ENCODE results near the gene GOLGA6L10. TPM values are rescaled to one million over a fixed set of nuclear protein-coding genes. Genes with fewer than 3 reads are reported as not detected.
"Not testable (repeated sequence)": the region's sequence is repeated elsewhere in the genome, so short reads cannot be mapped to it uniquely, and the experiment has no call there.

GOLGA6L10 gene
- total RNA-seq, 1 donor from 2014 or later = 0.30 TPM

DNA sequence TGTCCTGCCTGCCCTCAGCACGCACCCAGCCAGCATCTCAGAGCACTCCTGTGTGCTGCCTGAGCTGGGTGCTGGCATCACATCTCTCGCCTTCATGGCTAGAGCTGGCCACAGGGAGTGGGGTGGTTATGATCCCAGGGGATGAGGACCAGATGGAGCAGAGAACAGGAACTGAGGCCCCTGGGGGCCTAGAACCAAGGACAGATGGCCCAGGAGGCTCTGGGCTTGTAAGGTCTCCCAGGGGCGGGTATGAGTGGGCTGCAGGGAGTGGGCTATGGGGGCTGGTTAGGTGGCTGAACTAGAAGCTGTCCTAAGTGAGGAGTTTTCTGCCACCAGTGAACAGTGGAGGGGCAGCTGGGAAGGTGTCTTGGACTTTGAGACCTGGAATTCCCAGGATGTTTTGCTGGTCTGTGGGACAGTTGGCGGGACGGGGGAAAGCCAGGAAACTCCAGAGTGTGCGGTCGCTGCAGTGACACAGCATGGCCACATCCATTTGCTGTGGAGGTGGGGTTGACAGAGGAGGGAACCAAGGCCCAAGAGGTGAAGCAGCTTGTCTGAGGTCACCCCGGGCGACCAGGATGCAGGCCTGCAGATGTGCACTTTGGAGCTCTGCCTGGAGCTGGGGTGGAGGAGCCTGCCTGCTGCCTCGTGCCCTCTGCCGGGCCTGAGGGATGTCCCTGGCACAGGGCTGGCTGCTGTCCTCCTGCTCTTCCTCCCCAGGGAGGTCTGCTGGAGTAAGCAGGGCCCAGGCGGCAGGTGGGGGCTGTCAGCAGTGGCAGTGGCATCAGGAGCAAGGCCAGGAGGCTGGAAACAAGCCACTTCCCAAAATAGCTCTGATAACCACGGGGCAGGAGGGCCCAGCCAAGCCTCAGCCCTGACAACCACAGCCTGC lies 16.3 kb downstream of the GOLGA6L10 start:
- not testable (repeated sequence) for DNase-seq (ENCODE audit: low read depth); H3K36me3 ChIP-seq (ENCODE audit: insufficient read depth, low read length); H3K4me1 ChIP-seq (ENCODE audit: insufficient read depth, low read length); H2AFZ ChIP-seq (ENCODE audit: low read depth, low read length); H3K4me3 ChIP-seq (ENCODE audit: insufficient read depth, low read depth, low read length); H3K9me3 ChIP-seq (ENCODE audit: insufficient read depth, low read depth, low read length); H3K9me3 Mint-ChIP-seq (ENCODE audit: unreplicated experiment); H3K79me2 ChIP-seq (ENCODE audit: insufficient read depth, low read length); H3K27me3 ChIP-seq (ENCODE audit: insufficient read depth, low read length); H3K4me3 Mint-ChIP-seq (ENCODE audit: unreplicated experiment); H3K4me2 ChIP-seq (ENCODE audit: low read length); H4K20me1 ChIP-seq (ENCODE audit: insufficient read depth, low read length); FAIRE-seq; H3K36me3 Mint-ChIP-seq (ENCODE audit: low read depth, unreplicated experiment); H3K9ac ChIP-seq (ENCODE audit: low read length); H3K4me1 Mint-ChIP-seq (ENCODE audit: low read depth, unreplicated experiment); H3K27ac Mint-ChIP-seq (ENCODE audit: unreplicated experiment); H3K27me3 Mint-ChIP-seq (ENCODE audit: low read depth, unreplicated experiment); H3K27ac ChIP-seq (ENCODE audit: low read depth, low read length)

GRCh38 chr15:82331576-82332304 lies 17.5 kb downstream of the GOLGA6L10 start:
- H3K27ac ChIP-seq (ENCODE audit: low read depth, low read length); H3K9ac ChIP-seq (ENCODE audit: low read length); H3K27ac Mint-ChIP-seq (ENCODE audit: unreplicated experiment); H3K4me2 ChIP-seq (ENCODE audit: low read length); H4K20me1 ChIP-seq (ENCODE audit: insufficient read depth, low read length); H3K4me1 ChIP-seq (ENCODE audit: insufficient read depth, low read length); H3K4me3 ChIP-seq (ENCODE audit: insufficient read depth, low read depth, low read length); H3K4me3 Mint-ChIP-seq (ENCODE audit: unreplicated experiment); H3K79me2 ChIP-seq (ENCODE audit: insufficient read depth, low read length); H3K9me3 Mint-ChIP-seq (ENCODE audit: unreplicated experiment); H3K27me3 ChIP-seq (ENCODE audit: insufficient read depth, low read length); H2AFZ ChIP-seq (ENCODE audit: low read depth, low read length); H3K36me3 ChIP-seq (ENCODE audit: insufficient read depth, low read length); DNase-seq (ENCODE audit: low read depth); FAIRE-seq; H3K36me3 Mint-ChIP-seq (ENCODE audit: low read depth, unreplicated experiment); H3K27me3 Mint-ChIP-seq (ENCODE audit: low read depth, unreplicated experiment); H3K4me1 Mint-ChIP-seq (ENCODE audit: low read depth, unreplicated experiment); H3K9me3 ChIP-seq (ENCODE audit: insufficient read depth, low read depth, low read length): not testable (repeated sequence)

DNA sequence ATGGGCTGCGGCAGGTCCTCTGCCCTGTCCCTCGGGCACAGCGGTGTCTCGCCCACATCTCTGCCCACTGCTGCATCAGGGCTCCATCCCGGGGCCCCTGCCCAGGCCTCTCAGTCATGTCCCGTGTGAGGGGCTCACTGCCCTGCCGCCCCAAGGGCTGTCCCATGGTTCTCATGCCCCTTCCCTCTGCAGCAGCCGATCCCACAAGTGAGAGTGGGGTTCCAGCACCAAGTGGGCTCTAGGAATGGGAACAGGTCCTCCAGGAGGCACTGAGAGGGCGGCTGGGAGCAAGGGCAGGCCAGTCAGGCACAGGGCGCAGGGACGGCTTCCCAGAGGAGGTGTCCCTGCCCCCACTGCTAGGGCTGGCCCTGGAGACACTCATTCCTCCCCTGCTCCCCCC lies 18.4 kb downstream of the GOLGA6L10 start:
- not testable (repeated sequence) for H3K27ac Mint-ChIP-seq (ENCODE audit: unreplicated experiment); H4K20me1 ChIP-seq (ENCODE audit: insufficient read depth, low read length); H3K27me3 Mint-ChIP-seq (ENCODE audit: low read depth, unreplicated experiment); H3K36me3 Mint-ChIP-seq (ENCODE audit: low read depth, unreplicated experiment); H3K79me2 ChIP-seq (ENCODE audit: insufficient read depth, low read length); H3K4me1 Mint-ChIP-seq (ENCODE audit: low read depth, unreplicated experiment); H3K4me3 ChIP-seq (ENCODE audit: insufficient read depth, low read depth, low read length); H2AFZ ChIP-seq (ENCODE audit: low read depth, low read length); H3K36me3 ChIP-seq (ENCODE audit: insufficient read depth, low read length); FAIRE-seq; H3K27me3 ChIP-seq (ENCODE audit: insufficient read depth, low read length); DNase-seq (ENCODE audit: low read depth); H3K4me3 Mint-ChIP-seq (ENCODE audit: unreplicated experiment); H3K9me3 ChIP-seq (ENCODE audit: insufficient read depth, low read depth, low read length); H3K4me2 ChIP-seq (ENCODE audit: low read length); H3K4me1 ChIP-seq (ENCODE audit: insufficient read depth, low read length); H3K9me3 Mint-ChIP-seq (ENCODE audit: unreplicated experiment); H3K27ac ChIP-seq (ENCODE audit: low read depth, low read length); H3K9ac ChIP-seq (ENCODE audit: low read length)

DNA sequence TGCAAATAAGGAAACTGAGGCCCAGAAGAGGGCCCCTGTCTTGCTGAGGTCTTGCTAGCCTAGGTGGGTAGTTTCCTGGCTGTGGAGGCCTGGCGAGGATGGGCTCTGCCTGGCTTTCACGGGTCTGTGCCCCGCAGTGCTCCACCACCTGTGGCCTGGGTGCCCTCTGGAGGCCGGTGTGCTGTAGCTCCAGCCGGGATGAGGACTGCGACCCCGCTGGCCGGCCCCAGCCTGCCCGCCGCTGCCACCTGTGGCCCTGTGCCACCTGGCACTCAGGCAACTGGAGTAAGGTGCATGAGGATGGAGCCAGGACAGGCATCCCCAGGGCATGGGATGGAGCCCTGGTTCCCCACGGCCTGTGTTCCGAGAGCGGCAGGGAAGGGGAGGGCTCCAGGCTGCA lies 20.2 kb downstream of the GOLGA6L10 start:
- not testable (repeated sequence) for FAIRE-seq

GRCh38 chr15:82327372-82327771 lies 21.9 kb downstream of the GOLGA6L10 start:
- not testable (repeated sequence) for H3K27me3 ChIP-seq (ENCODE audit: insufficient read depth, low read length); H3K4me1 Mint-ChIP-seq (ENCODE audit: low read depth, unreplicated experiment); H3K79me2 ChIP-seq (ENCODE audit: insufficient read depth, low read length); H3K36me3 Mint-ChIP-seq (ENCODE audit: low read depth, unreplicated experiment); H3K27me3 Mint-ChIP-seq (ENCODE audit: low read depth, unreplicated experiment); H3K9me3 Mint-ChIP-seq (ENCODE audit: unreplicated experiment); H2AFZ ChIP-seq (ENCODE audit: low read depth, low read length); H3K4me3 ChIP-seq (ENCODE audit: insufficient read depth, low read depth, low read length); H3K4me1 ChIP-seq (ENCODE audit: insufficient read depth, low read length); H3K4me2 ChIP-seq (ENCODE audit: low read length); DNase-seq (ENCODE audit: low read depth); H3K27ac Mint-ChIP-seq (ENCODE audit: unreplicated experiment); FAIRE-seq; H3K36me3 ChIP-seq (ENCODE audit: insufficient read depth, low read length); H3K9ac ChIP-seq (ENCODE audit: low read length); H4K20me1 ChIP-seq (ENCODE audit: insufficient read depth, low read length); H3K9me3 ChIP-seq (ENCODE audit: insufficient read depth, low read depth, low read length); H3K27ac ChIP-seq (ENCODE audit: low read depth, low read length); H3K4me3 Mint-ChIP-seq (ENCODE audit: unreplicated experiment)

More for the DNA sequence above, 20.2 kb downstream of the GOLGA6L10 start:
- not testable (repeated sequence) for H3K27me3 Mint-ChIP-seq (ENCODE audit: low read depth, unreplicated experiment); H3K27ac ChIP-seq (ENCODE audit: low read depth, low read length); H3K27me3 ChIP-seq (ENCODE audit: insufficient read depth, low read length); H3K4me1 Mint-ChIP-seq (ENCODE audit: low read depth, unreplicated experiment); H3K4me2 ChIP-seq (ENCODE audit: low read length); DNase-seq (ENCODE audit: low read depth); H3K4me1 ChIP-seq (ENCODE audit: insufficient read depth, low read length); H3K27ac Mint-ChIP-seq (ENCODE audit: unreplicated experiment); H3K4me3 ChIP-seq (ENCODE audit: insufficient read depth, low read depth, low read length); H3K36me3 Mint-ChIP-seq (ENCODE audit: low read depth, unreplicated experiment); H4K20me1 ChIP-seq (ENCODE audit: insufficient read depth, low read length); H3K9me3 ChIP-seq (ENCODE audit: insufficient read depth, low read depth, low read length); H3K9ac ChIP-seq (ENCODE audit: low read length); H3K36me3 ChIP-seq (ENCODE audit: insufficient read depth, low read length); H3K79me2 ChIP-seq (ENCODE audit: insufficient read depth, low read length); H3K4me3 Mint-ChIP-seq (ENCODE audit: unreplicated experiment); H2AFZ ChIP-seq (ENCODE audit: low read depth, low read length); H3K9me3 Mint-ChIP-seq (ENCODE audit: unreplicated experiment)

DNA sequence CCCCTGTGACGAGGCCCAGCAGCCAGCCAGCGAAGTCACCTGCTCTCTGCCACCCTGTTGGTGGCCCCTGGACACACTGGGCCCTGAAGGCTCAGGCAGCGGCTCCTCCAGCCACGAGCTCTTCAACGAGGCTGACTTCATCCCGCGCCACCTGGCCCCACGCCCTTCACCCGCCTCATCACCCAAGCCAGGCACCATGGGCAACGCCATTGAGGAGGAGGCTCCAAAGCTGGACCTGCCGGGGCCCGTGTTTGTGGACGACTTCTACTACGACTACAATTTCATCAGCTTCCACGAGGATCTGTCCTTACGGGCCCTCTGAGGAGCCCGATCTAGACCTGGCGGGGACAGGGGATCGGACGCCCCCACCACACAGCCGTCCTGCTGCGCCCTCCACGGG lies 22.4 kb downstream of the GOLGA6L10 start:
- H3K9me3 ChIP-seq (ENCODE audit: insufficient read depth, low read depth, low read length); H3K27me3 Mint-ChIP-seq (ENCODE audit: low read depth, unreplicated experiment); H3K4me3 Mint-ChIP-seq (ENCODE audit: unreplicated experiment); H3K4me2 ChIP-seq (ENCODE audit: low read length); H3K27ac ChIP-seq (ENCODE audit: low read depth, low read length); H3K4me1 ChIP-seq (ENCODE audit: insufficient read depth, low read length); H3K36me3 ChIP-seq (ENCODE audit: insufficient read depth, low read length); H3K79me2 ChIP-seq (ENCODE audit: insufficient read depth, low read length); H3K4me1 Mint-ChIP-seq (ENCODE audit: low read depth, unreplicated experiment); H3K4me3 ChIP-seq (ENCODE audit: insufficient read depth, low read depth, low read length); H3K9ac ChIP-seq (ENCODE audit: low read length); H3K27me3 ChIP-seq (ENCODE audit: insufficient read depth, low read length); FAIRE-seq; H3K9me3 Mint-ChIP-seq (ENCODE audit: unreplicated experiment); H4K20me1 ChIP-seq (ENCODE audit: insufficient read depth, low read length); H3K36me3 Mint-ChIP-seq (ENCODE audit: low read depth, unreplicated experiment); H2AFZ ChIP-seq (ENCODE audit: low read depth, low read length); DNase-seq (ENCODE audit: low read depth); H3K27ac Mint-ChIP-seq (ENCODE audit: unreplicated experiment): not testable (repeated sequence)

Data from astrocyte (in vitro differentiated cells and primary cell).